ENCODE data around the gene AKR7A3.
"Not testable (repeated sequence)": the region's sequence is repeated elsewhere in the genome, so short reads cannot be mapped to it uniquely, and the experiment has no call there.

GRCh38 chr1:19285366-19285765 lies 3.2 kb downstream of the AKR7A3 start:
- TF ChIP-seq POLR2A, CTCF (IDR thresholded peaks at IDR 0.05): not testable (repeated sequence)

All from thyroid gland (tissue), 4 donors.